ENCODE results near the gene TMEM17. TPM values are rescaled to one million over a fixed set of nuclear protein-coding genes. Genes with fewer than 3 reads are reported as not detected.

Gene TMEM17
- total and polyA plus RNA-seq, 8 donors, result 1.8 to 5.0 (median 3.8) TPM

GRCh38 chr2:62479917-62480316, 26.1 kb downstream of the TMEM17 start:
- ATAC-seq (no peak), DNase-seq (no peak)
- no peak for TF ChIP-seq CTCF (IDR thresholded peaks at IDR 0.05)
- Histone ChIP-seq H3K27ac (no peak overlapping the region), H3K4me1 (peaks cover 16 to 20% of the 10 kb centered on the region in 2 donors), H3K27me3 (no peaks in the 10 kb centered on the region), H3K9me3 (no peaks in the 10 kb centered on the region), H3K36me3 (no peaks in the 10 kb centered on the region), H3K4me3 (no peak overlapping the region)
- intact Hi-C loops (cut with DNase I), result no loop called here

- no peak overlapping the region for H3K27ac ChIP-seq
- peaks cover 16 to 27% of the 10 kb centered on the region in 2 donors for H3K4me1 ChIP-seq
- H3K4me3 ChIP-seq, result no peak overlapping the region
- no peaks in the 10 kb centered on the region for H3K36me3 ChIP-seq
- no peaks in the 10 kb centered on the region for H3K27me3 ChIP-seq
- no peak for TF ChIP-seq CTCF (IDR thresholded peaks at IDR 0.05)
- intact Hi-C loops (cut with DNase I), result no loop called here
- no peaks in the 10 kb centered on the region for H3K9me3 ChIP-seq
- ATAC-seq, result peak; percentile 79
- no peak for DNase-seq
These were observed 27.9 kb downstream of the TMEM17 start for GRCh38 chr2:62478093-62478580.

- no peak for ATAC-seq
- Histone ChIP-seq H3K36me3 (no peaks in the 10 kb centered on the region), H3K4me1 (peaks cover 16 to 27% of the 10 kb centered on the region in 2 donors), H3K27me3 (no peaks in the 10 kb centered on the region), H3K4me3 (no peak overlapping the region), H3K27ac (no peak overlapping the region), H3K9me3 (no peaks in the 10 kb centered on the region)
- DNase-seq, result no peak
- TF ChIP-seq CTCF (IDR thresholded peaks at IDR 0.05), result no peak
- intact Hi-C loops (cut with DNase I), result no loop called here
These were observed 28.4 kb downstream of the TMEM17 start for GRCh38 chr2:62477573-62477972.

GRCh38 chr2:62475172-62476011, 30.6 kb downstream of the TMEM17 start:
- Histone ChIP-seq H3K36me3 (no peaks in the 10 kb centered on the region), H3K27me3 (no peaks in the 10 kb centered on the region), H3K27ac (no peak overlapping the region), H3K4me1 (peaks cover 21 to 27% of the 10 kb centered on the region in 2 donors), H3K4me3 (no peak overlapping the region), H3K9me3 (no peaks in the 10 kb centered on the region)
- intact Hi-C loops (cut with DNase I), result no loop called here
- ATAC-seq, result peak; percentile 54
- TF ChIP-seq CTCF (IDR thresholded peaks at IDR 0.05), result no peak
- peak in 1 of 4 donors; percentile 81 for DNase-seq

GRCh38 chr2:62474176-62474575, 31.8 kb downstream of the TMEM17 start:
- H3K9me3 ChIP-seq, result no peaks in the 10 kb centered on the region
- H3K4me1 ChIP-seq, result peaks cover 21 to 27% of the 10 kb centered on the region in 2 donors
- no peak overlapping the region for H3K4me3 ChIP-seq
- intact Hi-C loops (cut with DNase I), result no loop called here
- H3K27me3 ChIP-seq, result no peaks in the 10 kb centered on the region
- no peak for ATAC-seq
- TF ChIP-seq CTCF (IDR thresholded peaks at IDR 0.05), result no peak
- DNase-seq, result no peak
- no peak overlapping the region for H3K27ac ChIP-seq
- no peaks in the 10 kb centered on the region for H3K36me3 ChIP-seq
